Measurements from ENCODE around the gene ZNF536. TPM values are rescaled to one million over a fixed set of nuclear protein-coding genes. Genes with fewer than 3 reads are reported as not detected.

ZNF536 gene
- total RNA-seq, 6 experiments from 2014 or later: 0.25 TPM; not detected in 5

- ATAC-seq (peak in 1 of 4 donors; percentile 14), DNase-seq (no peak)
- TF ChIP-seq CTCF (IDR thresholded peaks at IDR 0.05) (no peak), POLR2A (IDR thresholded peaks at IDR 0.05) (no peak)
- intact Hi-C loops (cut with DNase I): no loop called here
- no peaks in the 10 kb centered on the region for H3K36me3 ChIP-seq
- 57% methylated on average over 2 of the region's 9 CpGs for WGBS (ENCODE audit: insufficient coverage, low coverage, low lambda C conversion rate, missing lambda C conversion rate)
- H3K4me3 ChIP-seq: no peak overlapping the region
- H3K27ac ChIP-seq: no peak overlapping the region
- H3K27me3 ChIP-seq: no peaks in the 10 kb centered on the region
- H3K4me1 ChIP-seq: no peaks in the 10 kb centered on the region
- no peaks in the 10 kb centered on the region for H3K9me3 ChIP-seq
Measured at GRCh38 chr19:30543243-30543945, 171.2 kb downstream of the ZNF536 start.

DNA sequence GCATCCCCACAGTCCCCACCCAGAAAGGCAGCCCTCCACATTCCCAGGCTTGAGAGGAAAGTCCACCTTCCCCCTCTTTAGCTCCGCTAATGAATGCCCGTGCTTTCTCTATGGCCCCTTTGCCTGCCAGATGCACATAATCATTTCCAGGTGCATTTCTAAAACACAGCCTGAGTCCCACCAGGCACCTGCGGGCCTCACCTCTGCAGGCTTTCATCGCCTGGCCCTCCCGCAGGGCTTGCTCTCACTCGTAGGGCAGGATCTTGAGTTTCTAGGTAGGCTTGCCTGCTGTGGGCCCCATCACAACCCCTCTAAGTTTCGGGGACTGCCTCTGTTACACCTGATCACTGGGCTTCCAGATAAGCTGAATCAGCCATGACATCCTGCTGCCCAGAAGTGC is 173.6 kb downstream of the ZNF536 start:
- 64% methylated on average over 5 of the region's 7 CpGs for WGBS (ENCODE audit: insufficient coverage, low coverage, low lambda C conversion rate, missing lambda C conversion rate)
- DNase-seq (no peak), ATAC-seq (no peak)
- no peaks in the 10 kb centered on the region for H3K27me3 ChIP-seq
- no peaks in the 10 kb centered on the region for H3K4me1 ChIP-seq
- intact Hi-C loops (cut with DNase I): no loop called here
- no peak for TF ChIP-seq CTCF (IDR thresholded peaks at IDR 0.05)
- no peak for TF ChIP-seq POLR2A (IDR thresholded peaks at IDR 0.05)
- no peaks in the 10 kb centered on the region for H3K36me3 ChIP-seq
- H3K9me3 ChIP-seq: no peaks in the 10 kb centered on the region
- H3K27ac ChIP-seq: no peak overlapping the region
- no peak overlapping the region for H3K4me3 ChIP-seq

DNA sequence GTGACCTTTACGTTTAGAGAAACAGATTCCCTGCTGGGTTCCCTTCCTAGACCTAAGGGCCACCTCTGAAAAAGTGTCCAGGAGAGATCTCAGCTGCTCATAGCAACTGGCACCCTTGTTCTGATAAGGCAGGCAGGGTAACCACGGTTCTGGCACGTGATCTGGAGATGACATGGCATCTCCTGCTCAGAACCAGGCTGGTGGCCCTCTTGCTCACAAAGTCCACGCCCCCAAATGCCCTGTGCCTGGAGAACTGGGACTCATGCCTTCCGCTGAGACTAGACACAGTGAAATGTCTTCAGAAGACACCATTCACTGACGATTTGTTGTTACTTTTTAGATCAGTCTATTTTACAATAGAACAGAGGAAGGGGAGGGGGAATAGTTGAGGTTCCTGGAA is 174.1 kb downstream of the ZNF536 start:
- TF ChIP-seq POLR2A (IDR thresholded peaks at IDR 0.05) (no peak), CTCF (IDR thresholded peaks at IDR 0.05) (no peak)
- Histone ChIP-seq H3K36me3 (no peaks in the 10 kb centered on the region), H3K27ac (no peak overlapping the region), H3K9me3 (no peaks in the 10 kb centered on the region), H3K4me3 (no peak overlapping the region), H3K27me3 (no peaks in the 10 kb centered on the region), H3K4me1 (no peaks in the 10 kb centered on the region)
- intact Hi-C loops (cut with DNase I): no loop called here
- DNase-seq (no peak), ATAC-seq (no peak)
- 35% methylated on average over 5 of the region's 6 CpGs for WGBS (ENCODE audit: insufficient coverage, low coverage, low lambda C conversion rate, missing lambda C conversion rate)

GRCh38 chr19:30547246-30547645 is 175.1 kb downstream of the ZNF536 start:
- TF ChIP-seq POLR2A (IDR thresholded peaks at IDR 0.05) (no peak), CTCF (IDR thresholded peaks at IDR 0.05) (no peak)
- no peaks in the 10 kb centered on the region for H3K27me3 ChIP-seq
- DNase-seq (no peak), ATAC-seq (no peak)
- no peaks in the 10 kb centered on the region for H3K4me1 ChIP-seq
- no peaks in the 10 kb centered on the region for H3K36me3 ChIP-seq
- intact Hi-C loops (cut with DNase I): no loop called here
- H3K4me3 ChIP-seq: no peak overlapping the region
- no peaks in the 10 kb centered on the region for H3K9me3 ChIP-seq
- no peak overlapping the region for H3K27ac ChIP-seq
- WGBS (ENCODE audit: insufficient coverage, low coverage, low lambda C conversion rate, missing lambda C conversion rate): 44% methylated on average over 2 of the region's 2 CpGs

Data from right lobe of liver (tissue), 6 donors.